ENCODE data around the gene KLK1. TPM values are rescaled to one million over a fixed set of nuclear protein-coding genes. Genes with fewer than 3 reads are reported as not detected.

The KLK1 gene
- polyA plus RNA-seq, 2 of the 4 experiments (the other 2 are of a cell fraction) = 0.30 TPM; not detected in 1

GRCh38 chr19:50844296-50844935 lies 20.8 kb upstream of the KLK1 start:
- 3% methylated on average over 8 of the region's 8 CpGs for WGBS (ENCODE audit: missing lambda C conversion rate)
- ATAC-seq (no peak), FAIRE-seq (no peak), DNase-seq (ENCODE audit: low read depth in 1 of 2, low spot score in 1 of 2) (no peak)
- ChIA-PET POLR2A (no interaction called here), CTCF (interaction anchor here (0.6 to 3.5 kb wide), 8 partner anchors 11 to 172 kb away, joined by 3 to 15 read pairs (median 4); partner anchors contain the start of gene KLK3)
- TF ChIP-seq GATA3 (IDR thresholded peaks at IDR 0.05; ENCODE audit: borderline replicate concordance) (no peak), POLR2A (IDR thresholded peaks at IDR 0.05; ENCODE audit: low read length) (no peak), HES2 (IDR thresholded peaks at IDR 0.05) (no peak), ATOH8 (CRISPR knock-in tag; IDR thresholded peaks at IDR 0.05; ENCODE audit: low read depth) (no peak), PBX3 (IDR thresholded peaks at IDR 0.05) (no peak), NFE2L2 (conservative IDR thresholded peaks at IDR 0.05; ENCODE audit: low read length) (no peak)
- Histone ChIP-seq H3K27ac (no peak overlapping the region), H3K4me2 (no peak overlapping the region), H3K4me1 (no peaks in the 10 kb centered on the region), H3K4me3 (no peak overlapping the region), H3K9me3 (peaks cover 17% of the 10 kb centered on the region; the same call in 2 of the 3 replicates)

DNA sequence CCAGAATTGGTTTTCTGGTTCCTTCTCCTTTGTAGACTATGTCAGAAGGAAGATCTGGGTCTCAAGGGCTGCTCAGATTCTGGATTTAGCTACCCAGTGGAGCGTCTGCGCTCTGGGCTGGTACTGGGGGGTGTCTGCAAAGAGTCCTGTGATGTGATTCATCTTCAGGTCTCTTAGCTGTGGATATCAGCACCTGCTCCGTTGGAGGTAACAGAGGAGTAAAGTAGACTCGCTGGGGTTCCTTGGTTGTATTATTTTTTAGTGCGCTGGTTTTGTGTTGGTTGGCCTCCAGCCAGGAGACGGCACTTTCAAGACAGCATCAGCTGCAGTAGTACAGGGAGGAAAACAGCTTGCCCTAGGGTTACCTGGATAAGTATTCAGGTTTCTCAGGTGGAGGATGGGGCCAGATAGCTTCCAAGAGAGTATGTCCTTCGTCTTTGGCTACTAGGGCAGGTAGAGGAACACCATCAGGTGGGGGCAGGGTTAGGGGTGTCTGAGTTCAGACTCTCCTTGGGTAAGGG lies 20.2 kb upstream of the KLK1 start:
- DNase-seq (ENCODE audit: low read depth in 1 of 2, low spot score in 1 of 2) = no peak
- Histone ChIP-seq H3K4me3 (no peak overlapping the region), H3K4me1 (no peaks in the 10 kb centered on the region), H3K4me2 (no peak overlapping the region), H3K9me3 (peaks cover 17% of the 10 kb centered on the region; the same call in 2 of the 3 replicates), H3K27ac (no peak overlapping the region)
- no peak for FAIRE-seq
- CTCF ChIA-PET = interaction anchor here (0.6 to 3.5 kb wide), 6 partner anchors 11 to 173 kb away, joined by 3 to 15 read pairs (median 4); partner anchors contain the start of gene KLK3
- POLR2A ChIA-PET = no interaction called here
- no peak for ATAC-seq
- TF ChIP-seq RCOR1 (IDR thresholded peaks at IDR 0.05; ENCODE audit: low read depth, low read length) (no peak), FOSL2 (IDR thresholded peaks at IDR 0.05) (no peak), FOSL2 (CRISPR knock-in tag; IDR thresholded peaks at IDR 0.05) (no peak), FOSB (CRISPR knock-in tag; IDR thresholded peaks at IDR 0.05) (no peak), KDM1A (IDR thresholded peaks at IDR 0.05; ENCODE audit: low read depth) (no peak), ZFP36 (IDR thresholded peaks at IDR 0.05; ENCODE audit: borderline replicate concordance, partially characterized antibody) (no peak), TP53 (CRISPR knock-in tag; IDR thresholded peaks at IDR 0.05) (no peak), HDAC2 (IDR thresholded peaks at IDR 0.05) (no peak), ZC3H11A (IDR thresholded peaks at IDR 0.05) (no peak), MAZ (IDR thresholded peaks at IDR 0.05; ENCODE audit: borderline replicate concordance, low read depth, low read length) (no peak), ZSCAN20 (CRISPR knock-in tag; IDR thresholded peaks at IDR 0.05) (no peak), KDM5A (IDR thresholded peaks at IDR 0.05) (no peak), GATA3 (IDR thresholded peaks at IDR 0.05; ENCODE audit: borderline replicate concordance) (no peak), SMC3 (IDR thresholded peaks at IDR 0.05) (no peak), MYC (IDR thresholded peaks at IDR 0.05; ENCODE audit: borderline replicate concordance, low read length) (no peak)
- TF ChIP-seq, protein P1, sequence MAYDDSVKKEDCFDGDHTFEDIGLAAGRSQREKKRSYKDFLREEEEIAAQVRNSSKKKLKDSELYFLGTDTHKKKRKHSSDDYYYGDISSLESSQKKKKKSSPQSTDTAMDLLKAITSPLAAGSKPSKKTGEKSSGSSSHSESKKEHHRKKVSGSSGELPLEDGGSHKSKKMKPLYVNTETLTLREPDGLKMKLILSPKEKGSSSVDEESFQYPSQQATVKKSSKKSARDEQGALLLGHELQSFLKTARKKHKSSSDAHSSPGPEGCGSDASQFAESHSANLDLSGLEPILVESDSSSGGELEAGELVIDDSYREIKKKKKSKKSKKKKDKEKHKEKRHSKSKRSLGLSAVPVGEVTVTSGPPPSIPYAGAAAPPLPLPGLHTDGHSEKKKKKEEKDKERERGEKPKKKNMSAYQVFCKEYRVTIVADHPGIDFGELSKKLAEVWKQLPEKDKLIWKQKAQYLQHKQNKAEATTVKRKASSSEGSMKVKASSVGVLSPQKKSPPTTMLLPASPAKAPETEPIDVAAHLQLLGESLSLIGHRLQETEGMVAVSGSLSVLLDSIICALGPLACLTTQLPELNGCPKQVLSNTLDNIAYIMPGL (CRISPR knock-in tag; IDR thresholded peaks at IDR 0.05; ENCODE audit: borderline replicate concordance) = no peak
- WGBS (ENCODE audit: missing lambda C conversion rate) = under 1% methylated on average over 7 of the region's 7 CpGs
